ENCODE data around the gene COPG2. TPM values are rescaled to one million over a fixed set of nuclear protein-coding genes. Genes with fewer than 3 reads are reported as not detected.

Gene COPG2
- total and polyA plus RNA-seq, 2 donors (not counting 3 experiments of a cell fraction or from before 2014, with no cell fraction given) = 9.4 to 11.6 TPM

DNA sequence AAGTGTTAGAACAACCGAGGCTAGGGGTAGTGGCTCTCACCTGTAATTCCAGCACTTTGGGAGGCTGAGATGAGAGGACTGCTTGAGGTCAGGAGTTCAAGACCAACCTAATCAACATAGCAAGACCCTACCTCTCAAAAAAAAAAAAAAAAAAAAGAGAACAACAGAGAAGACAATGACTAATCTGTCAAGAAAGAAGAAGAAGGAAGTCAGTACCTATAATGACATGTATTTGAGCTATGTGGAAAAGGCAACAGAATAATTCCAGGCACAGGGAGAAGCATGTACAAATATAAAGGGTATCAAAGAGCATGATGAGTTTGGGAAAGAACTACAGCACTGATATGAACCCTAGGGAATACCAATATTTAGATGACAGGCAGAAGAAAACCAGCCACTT lies 27.5 kb downstream of the COPG2 start:
- no peaks in the 10 kb centered on the region for H3K4me1 ChIP-seq (ENCODE audit: control insufficient read depth, extremely low read depth, insufficient read depth, low read length)
- FAIRE-seq (no peak), DNase-seq (ENCODE audit: low read depth, low spot score) (no peak)
- POLR2A ChIA-PET = no interaction called here
- no TSS peak for BruUV-seq (replicated peaks)
- dilution Hi-C loops (cut with MboI; ENCODE audit: extremely low pct_ligation_motif_present, low sequenced_read_pairs) (no loop called here), intact Hi-C loops (cut with micrococcal nuclease) (no loop called here)
- no peaks in the 10 kb centered on the region for H3K9me3 ChIP-seq (replicated peaks; ENCODE audit: control insufficient read depth, insufficient read depth, low read length)
- CTCF ChIA-PET = interaction anchor here (0.7 kb wide), 1 partner anchor 91 kb away, joined by 4 read pairs; no protein-coding TSS in a partner anchor
- no peaks in the 10 kb centered on the region for H3K79me2 ChIP-seq (ENCODE audit: control insufficient read depth, insufficient read depth, low read length)
- no peak overlapping the region for H3K4me2 ChIP-seq (ENCODE audit: insufficient read depth, low read length)
- H3K9ac ChIP-seq (replicated peaks; ENCODE audit: extremely low read depth, insufficient read depth, low read length) = no peak overlapping the region
- H3K27me3 ChIP-seq (ENCODE audit: control insufficient read depth in 2 of 2, insufficient read depth in 2 of 2, low read length in 2 of 2) = no peaks in the 10 kb centered on the region
- H4K20me1 ChIP-seq (replicated peaks; ENCODE audit: control insufficient read depth, extremely low read depth, insufficient read depth, low read length) = no peaks in the 10 kb centered on the region
- no peak overlapping the region for H3K4me3 ChIP-seq (replicated peaks in 1 of 3; ENCODE audit: insufficient read depth in 1 of 3, low read depth in 1 of 3, low read length in 3 of 3)
- no peak for TF ChIP-seq JUN (IDR thresholded peaks at IDR 0.05; ENCODE audit: borderline replicate concordance, insufficient read depth, insufficient read length, low read depth)
- TF ChIP-seq GATA2 (IDR thresholded peaks at IDR 0.05; ENCODE audit: insufficient read depth, insufficient read length, low read depth, low read length) = no peak
- no peak for TF ChIP-seq FOS (IDR thresholded peaks at IDR 0.05; ENCODE audit: borderline replicate concordance, insufficient read depth, low read length)
- TF ChIP-seq POLR2AphosphoS5 (IDR thresholded peaks at IDR 0.05; ENCODE audit: insufficient read depth, low read depth, low read length) = no peak
- no peak for TF ChIP-seq MYC (IDR thresholded peaks at IDR 0.05; ENCODE audit: low read depth, low read length)
- TF ChIP-seq EZH2 (IDR thresholded peaks at IDR 0.05; ENCODE audit: borderline replicate concordance, low read depth, low read length, severe bottlenecking) = no peak
- no peak for TF ChIP-seq CTCF (IDR thresholded peaks at IDR 0.05; ENCODE audit: extremely low read depth in 1 of 2, insufficient read depth in 1 of 2, low read depth in 1 of 2, low read length in 2 of 2)
- TF ChIP-seq, protein P1, sequence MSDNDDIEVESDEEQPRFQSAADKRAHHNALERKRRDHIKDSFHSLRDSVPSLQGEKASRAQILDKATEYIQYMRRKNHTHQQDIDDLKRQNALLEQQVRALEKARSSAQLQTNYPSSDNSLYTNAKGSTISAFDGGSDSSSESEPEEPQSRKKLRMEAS (IDR thresholded peaks at IDR 0.05; ENCODE audit: insufficient read depth, insufficient read length) = no peak
- TF ChIP-seq POLR2A (IDR thresholded peaks at IDR 0.05; ENCODE audit: low read depth, low read length) = no peak
- H3K27ac ChIP-seq (ENCODE audit: insufficient read depth, low read depth, low read length) = no peak overlapping the region
- H3K36me3 ChIP-seq (ENCODE audit: control insufficient read depth in 2 of 2, extremely low read depth in 1 of 2, insufficient read depth in 2 of 2, low read length in 2 of 2) = no peaks in the 10 kb centered on the region
- no peak overlapping the region for H2AFZ ChIP-seq (ENCODE audit: low read depth, low read length)
- no peaks in the 10 kb centered on the region for H3K9me1 ChIP-seq (replicated peaks; ENCODE audit: control insufficient read depth, extremely low read depth, insufficient read depth, low read length)
